Omental fat pad (tissue), 4 donors: Measurements from ENCODE around the gene KRT27. TPM values are rescaled to one million over a fixed set of nuclear protein-coding genes. Genes with fewer than 3 reads are reported as not detected.
"Not testable (repeated sequence)": the region's sequence is repeated elsewhere in the genome, so short reads cannot be mapped to it uniquely, and the experiment has no call there.

Experiments
- ATAC-seq: fragments of 150-250 bp; one replicate; pipeline ENCODE4 v1.9.1; 2016; ENCODE audit warnings: mild to moderate bottlenecking, moderate library complexity; ENCODE audit not compliant: low FRiP score
- DNase-seq: peaks from one replicate; pipeline ENCODE4 v3.0.0-alpha.2; 2019; ENCODE audit warnings: low spot score
- CTCF ChIP-seq, 3 donors: fragments of 450-650 bp; IDR thresholded peaks; one replicate each; pipeline ENCODE4 v1.5.1; 2016 to 2017; ENCODE audit warnings: antibody characterized with exemption in 3 of 3, mild to moderate bottlenecking in 3 of 3, moderate library complexity in 2 of 3
- total RNA-seq, 4 donors: library from RNA; depleted of rRNA; stranded (reverse); fragments of >200 nt; gene quantifications; one replicate each; pipeline ENCODE4 v1.1.0, GENCODE V29; 2016

Gene KRT27
- total RNA-seq, 4 donors from 2014 or later = not detected

- ATAC-seq (no peak), DNase-seq (no peak)
- no peak for TF ChIP-seq CTCF (IDR thresholded peaks at IDR 0.05)
These were observed 34.8 kb upstream of the KRT27 start for GRCh38 chr17:40817103-40817682.

GRCh38 chr17:40816569-40816968 is 34.2 kb upstream of the KRT27 start:
- no peak for ATAC-seq
- no peak for DNase-seq
- TF ChIP-seq CTCF (IDR thresholded peaks at IDR 0.05) = no peak

- no peak for TF ChIP-seq CTCF (IDR thresholded peaks at IDR 0.05)
- ATAC-seq (no peak), DNase-seq (no peak)
These were observed 33.0 kb upstream of the KRT27 start for GRCh38 chr17:40815381-40815780.

GRCh38 chr17:40814657-40815056 is 32.3 kb upstream of the KRT27 start:
- DNase-seq, ATAC-seq: not testable (repeated sequence)

GRCh38 chr17:40813804-40814203 is 31.5 kb upstream of the KRT27 start:
- no peak for TF ChIP-seq CTCF (IDR thresholded peaks at IDR 0.05)
- ATAC-seq (no peak), DNase-seq (no peak)

- DNase-seq = no peak
- ATAC-seq = no peak
- TF ChIP-seq CTCF (IDR thresholded peaks at IDR 0.05) = no peak
These were observed 30.3 kb upstream of the KRT27 start for GRCh38 chr17:40812639-40813038.

- no peak for TF ChIP-seq CTCF (IDR thresholded peaks at IDR 0.05)
- ATAC-seq = no peak
These were observed 28.1 kb upstream of the KRT27 start for GRCh38 chr17:40810494-40810893.

More at GRCh38 chr17:40810494-40810893, 28.1 kb upstream of the KRT27 start:
- DNase-seq = no peak
